GM12872 (cell line): ENCODE results near the gene NDUFA3.

ENCODE experiments used
- TF ChIP-seq, protein P1 (sequence below): IDR thresholded peaks from 3 replicates; pipeline ENCODE4 v1.5.1; 2011; ENCODE audit warnings: low read depth, mild to moderate bottlenecking, low read length, moderate library complexity; ENCODE audit not compliant: insufficient read depth

The NDUFA3 gene

DNA sequence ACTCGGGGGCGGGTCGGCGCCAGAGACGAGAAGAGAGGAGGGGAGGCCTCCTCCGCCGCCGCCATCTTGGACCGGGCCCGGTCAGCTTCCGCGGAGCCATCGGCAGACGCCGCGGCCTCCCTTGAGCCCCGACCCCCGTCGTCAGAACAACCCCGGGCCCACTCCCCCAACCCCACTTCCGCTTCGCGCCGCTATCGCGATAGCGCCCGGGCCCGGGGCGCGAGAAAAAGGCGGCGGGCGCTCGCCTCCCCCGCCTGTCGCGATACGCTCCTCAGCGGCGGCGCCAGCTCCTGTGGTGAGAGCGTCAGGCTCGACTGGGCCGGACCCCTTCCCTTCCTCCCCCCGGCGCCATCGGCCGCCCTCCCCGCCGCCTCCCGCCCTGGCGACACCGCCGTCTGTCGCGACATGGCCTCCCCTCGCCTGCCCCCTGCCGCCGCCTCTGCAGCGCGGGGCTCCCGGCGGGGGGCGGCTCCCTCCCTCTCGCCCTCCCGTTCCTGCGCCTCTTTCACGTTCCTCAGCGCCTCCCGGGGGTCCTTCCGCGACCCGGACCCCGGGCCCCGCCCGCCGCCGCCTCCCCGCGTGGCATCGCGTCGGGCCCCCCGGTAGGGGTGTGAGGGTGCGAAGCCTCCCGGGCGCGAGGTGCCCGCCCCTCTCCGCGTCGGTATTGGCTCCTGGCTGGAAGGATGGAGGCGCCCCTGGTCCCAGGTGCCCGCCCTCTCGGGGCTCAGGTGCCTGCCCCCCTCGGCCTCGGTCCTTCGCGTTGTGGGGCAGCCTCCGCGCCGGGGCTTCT lies 35.2 kb downstream of the NDUFA3 start, which contains the start of gene CNOT3:
Gene CNOT3, plus strand, starts transcription at position 64 of the 790 bp plus-strand sequence. CDS start 5,217 bp downstream, outside the sequence.
- TF ChIP-seq, protein P1, sequence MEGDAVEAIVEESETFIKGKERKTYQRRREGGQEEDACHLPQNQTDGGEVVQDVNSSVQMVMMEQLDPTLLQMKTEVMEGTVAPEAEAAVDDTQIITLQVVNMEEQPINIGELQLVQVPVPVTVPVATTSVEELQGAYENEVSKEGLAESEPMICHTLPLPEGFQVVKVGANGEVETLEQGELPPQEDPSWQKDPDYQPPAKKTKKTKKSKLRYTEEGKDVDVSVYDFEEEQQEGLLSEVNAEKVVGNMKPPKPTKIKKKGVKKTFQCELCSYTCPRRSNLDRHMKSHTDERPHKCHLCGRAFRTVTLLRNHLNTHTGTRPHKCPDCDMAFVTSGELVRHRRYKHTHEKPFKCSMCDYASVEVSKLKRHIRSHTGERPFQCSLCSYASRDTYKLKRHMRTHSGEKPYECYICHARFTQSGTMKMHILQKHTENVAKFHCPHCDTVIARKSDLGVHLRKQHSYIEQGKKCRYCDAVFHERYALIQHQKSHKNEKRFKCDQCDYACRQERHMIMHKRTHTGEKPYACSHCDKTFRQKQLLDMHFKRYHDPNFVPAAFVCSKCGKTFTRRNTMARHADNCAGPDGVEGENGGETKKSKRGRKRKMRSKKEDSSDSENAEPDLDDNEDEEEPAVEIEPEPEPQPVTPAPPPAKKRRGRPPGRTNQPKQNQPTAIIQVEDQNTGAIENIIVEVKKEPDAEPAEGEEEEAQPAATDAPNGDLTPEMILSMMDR: no peak

DNA sequence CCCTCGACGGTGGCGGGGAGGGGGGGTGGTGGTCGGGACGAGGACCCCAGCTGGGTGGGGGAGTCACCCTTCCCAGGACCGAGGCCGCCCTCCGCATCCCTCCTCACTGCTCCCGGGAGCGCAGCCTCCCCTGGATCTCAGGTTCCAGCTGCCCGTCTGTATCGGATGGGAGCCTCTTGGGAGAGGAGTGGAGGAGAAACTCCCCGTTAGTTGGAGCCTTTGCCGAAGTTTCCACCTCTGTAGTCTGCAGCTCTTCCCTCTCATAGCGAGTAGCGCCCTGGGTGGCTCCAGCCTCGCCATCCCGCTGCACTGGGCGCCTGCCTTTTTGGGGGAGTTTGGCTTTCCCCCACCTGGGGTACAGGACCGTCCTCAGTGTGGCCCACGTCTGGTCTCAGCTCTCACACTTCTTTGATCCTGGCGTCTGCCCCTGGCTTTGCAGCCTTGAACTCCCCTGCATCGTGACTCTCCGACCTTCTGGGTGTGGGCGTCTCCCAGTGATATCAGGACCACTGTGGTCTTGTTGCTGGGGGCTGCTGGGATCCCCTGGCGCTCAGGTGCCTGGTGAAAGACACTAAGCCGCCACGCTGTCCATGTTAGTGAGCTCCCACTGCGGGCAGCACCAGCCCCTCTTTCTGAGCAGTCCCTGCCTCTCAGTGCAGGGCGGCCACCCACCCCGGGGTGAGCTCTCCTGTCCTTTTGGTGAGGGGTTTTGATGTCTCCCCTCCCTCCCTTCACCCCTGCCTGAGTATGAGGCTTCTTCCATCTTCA lies 36.0 kb downstream of the NDUFA3 start:
- TF ChIP-seq, protein P1: no peak

DNA sequence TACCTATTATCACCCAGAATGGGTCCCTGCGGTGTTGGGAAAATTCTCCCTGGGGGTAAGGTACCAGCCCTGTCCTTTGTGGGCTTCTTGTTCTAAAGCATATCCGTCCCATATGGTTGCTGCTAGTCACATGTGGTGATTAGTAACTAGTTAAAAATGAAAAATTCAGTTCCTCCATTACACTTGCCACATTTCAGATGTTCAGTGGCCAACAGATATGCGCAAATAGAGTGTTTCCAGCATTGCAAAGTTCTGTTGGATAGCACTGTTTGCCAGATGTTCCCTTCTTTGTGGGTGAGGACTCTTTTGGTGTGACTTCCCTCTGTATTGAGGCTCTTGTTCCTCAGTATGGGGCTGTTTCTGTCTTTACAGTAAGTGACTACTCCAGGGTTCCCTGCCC lies 38.7 kb downstream of the NDUFA3 start:
- TF ChIP-seq, protein P1: no peak

DNA sequence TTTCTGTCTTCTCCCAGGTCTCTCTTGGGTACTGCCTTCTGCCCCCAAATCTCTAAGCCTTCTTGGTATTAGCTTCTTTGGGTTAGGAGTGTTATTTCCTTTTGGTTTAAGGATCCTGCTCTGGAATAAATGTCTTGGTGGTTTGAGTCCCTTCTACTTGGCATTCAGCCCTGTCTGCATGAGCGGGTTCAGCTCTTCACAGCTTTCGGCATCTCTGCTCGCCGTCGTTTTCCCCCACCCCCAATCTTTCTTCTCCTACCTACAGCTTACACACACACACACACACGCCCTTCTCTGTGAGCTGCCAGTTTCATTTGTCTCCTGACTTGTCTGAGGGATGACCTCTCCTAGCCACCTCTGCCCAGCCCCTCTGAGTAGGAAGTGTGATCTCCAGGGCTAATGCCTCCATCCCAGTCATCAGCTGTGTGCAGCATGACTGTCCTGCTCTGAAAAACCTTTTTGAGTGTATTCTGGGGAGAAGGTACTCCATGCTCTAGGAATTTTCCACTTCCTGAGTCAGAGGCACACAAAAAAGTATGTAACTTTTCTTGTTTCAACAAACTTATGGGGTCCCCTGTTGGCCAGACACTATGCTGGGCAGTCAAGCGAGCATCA lies 39.6 kb downstream of the NDUFA3 start:
- TF ChIP-seq, protein P1: no peak

DNA sequence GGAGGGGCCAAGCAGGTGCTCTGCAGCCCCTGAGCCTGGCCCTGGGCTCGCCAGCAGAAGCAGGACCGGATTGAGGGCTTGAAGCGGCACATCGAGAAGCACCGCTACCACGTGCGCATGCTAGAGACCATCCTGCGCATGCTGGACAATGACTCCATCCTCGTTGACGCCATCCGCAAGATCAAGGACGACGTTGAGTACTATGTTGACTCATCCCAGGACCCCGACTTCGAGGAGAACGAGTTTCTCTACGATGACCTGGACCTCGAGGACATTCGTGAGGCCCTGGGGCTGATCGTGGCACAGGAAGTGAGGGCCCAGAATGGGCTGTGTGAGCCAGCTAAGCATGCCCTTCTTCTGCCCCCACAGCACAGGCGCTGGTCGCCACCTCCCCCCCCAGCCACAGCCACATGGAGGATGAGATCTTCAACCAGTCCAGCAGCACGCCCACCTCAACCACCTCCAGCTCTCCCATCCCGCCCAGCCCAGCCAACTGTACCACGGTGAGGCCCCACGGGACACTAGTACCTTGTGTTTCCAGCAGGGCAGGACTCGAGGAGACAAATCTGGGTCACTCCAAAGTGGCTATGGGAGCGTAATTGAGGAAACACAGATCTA lies 43.0 kb downstream of the NDUFA3 start:
- TF ChIP-seq, protein P1: no peak

DNA sequence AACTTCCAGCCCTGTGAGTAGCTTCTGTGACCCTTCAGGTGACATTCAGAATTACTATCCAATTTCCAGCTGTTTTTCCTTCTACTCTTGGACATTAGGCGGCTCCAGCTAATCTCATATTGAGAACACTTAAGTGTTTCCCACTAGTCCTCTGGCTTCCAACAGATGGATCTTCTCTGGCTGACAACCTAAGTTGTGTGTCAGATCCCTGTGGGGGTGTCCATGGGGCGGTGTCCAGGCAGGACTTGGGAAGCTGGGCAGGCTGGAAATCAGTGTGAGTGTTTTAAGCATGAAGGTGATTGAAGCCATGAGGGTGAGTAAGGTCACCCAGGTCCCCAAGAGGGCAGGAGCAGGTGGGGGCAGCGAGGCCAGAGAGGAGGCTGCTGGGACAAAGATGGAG lies 45.0 kb downstream of the NDUFA3 start:
- TF ChIP-seq, protein P1: no peak

DNA sequence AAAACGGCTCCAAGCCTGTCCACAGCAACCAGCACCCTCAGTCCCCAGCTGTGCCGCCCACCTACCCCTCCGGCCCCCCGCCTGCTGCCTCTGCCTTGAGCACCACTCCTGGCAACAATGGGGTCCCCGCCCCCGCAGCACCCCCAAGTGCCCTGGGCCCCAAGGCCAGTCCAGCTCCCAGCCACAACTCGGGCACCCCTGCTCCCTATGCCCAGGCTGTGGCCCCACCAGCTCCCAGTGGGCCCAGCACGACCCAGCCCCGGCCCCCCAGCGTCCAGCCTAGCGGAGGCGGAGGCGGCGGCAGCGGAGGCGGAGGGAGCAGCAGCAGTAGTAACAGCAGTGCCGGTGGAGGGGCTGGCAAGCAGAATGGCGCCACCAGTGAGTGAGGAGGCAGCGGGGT lies 45.5 kb downstream of the NDUFA3 start:
- TF ChIP-seq, protein P1: no peak
